GM10266 (cell line): Measurements from ENCODE around the gene ACTN1.
"Not testable (repeated sequence)": the region's sequence is repeated elsewhere in the genome, so short reads cannot be mapped to it uniquely, and the experiment has no call there.

ENCODE experiments used
- DNase-seq: peaks from one replicate; pipeline ENCODE4 v3.0.0; 2012; ENCODE audit errors: extremely low spot score
- TF ChIP-seq, protein P1 (sequence below): IDR thresholded peaks from 2 replicates; pipeline ENCODE4 v1.5.1; 2012; ENCODE audit warnings: mild to moderate bottlenecking, low read depth; ENCODE audit not compliant: control insufficient read depth, insufficient read depth; ENCODE audit errors: missing control alignments

ACTN1 gene

DNA sequence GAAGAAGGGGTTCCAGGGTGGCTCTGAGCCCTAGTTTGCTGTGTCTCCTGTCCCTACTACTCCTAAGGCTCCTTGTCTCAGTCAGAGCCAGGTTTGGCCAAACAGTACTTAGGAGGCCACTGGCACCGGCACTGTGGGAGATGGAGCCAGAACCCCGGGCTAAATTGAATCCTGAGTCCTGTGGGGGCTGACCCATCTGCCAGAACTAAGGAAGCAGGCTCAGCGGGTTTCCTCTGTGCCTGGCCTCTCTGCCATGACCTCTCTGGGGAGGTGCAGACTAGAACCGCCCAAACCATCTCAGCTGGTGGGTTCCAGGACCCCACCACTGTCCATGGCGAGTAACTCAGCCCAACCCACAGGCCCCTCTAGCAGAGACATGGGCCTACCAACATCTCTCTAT, 5.5 kb downstream of the ACTN1 start:
- DNase-seq, result no peak
- TF ChIP-seq, protein P1, sequence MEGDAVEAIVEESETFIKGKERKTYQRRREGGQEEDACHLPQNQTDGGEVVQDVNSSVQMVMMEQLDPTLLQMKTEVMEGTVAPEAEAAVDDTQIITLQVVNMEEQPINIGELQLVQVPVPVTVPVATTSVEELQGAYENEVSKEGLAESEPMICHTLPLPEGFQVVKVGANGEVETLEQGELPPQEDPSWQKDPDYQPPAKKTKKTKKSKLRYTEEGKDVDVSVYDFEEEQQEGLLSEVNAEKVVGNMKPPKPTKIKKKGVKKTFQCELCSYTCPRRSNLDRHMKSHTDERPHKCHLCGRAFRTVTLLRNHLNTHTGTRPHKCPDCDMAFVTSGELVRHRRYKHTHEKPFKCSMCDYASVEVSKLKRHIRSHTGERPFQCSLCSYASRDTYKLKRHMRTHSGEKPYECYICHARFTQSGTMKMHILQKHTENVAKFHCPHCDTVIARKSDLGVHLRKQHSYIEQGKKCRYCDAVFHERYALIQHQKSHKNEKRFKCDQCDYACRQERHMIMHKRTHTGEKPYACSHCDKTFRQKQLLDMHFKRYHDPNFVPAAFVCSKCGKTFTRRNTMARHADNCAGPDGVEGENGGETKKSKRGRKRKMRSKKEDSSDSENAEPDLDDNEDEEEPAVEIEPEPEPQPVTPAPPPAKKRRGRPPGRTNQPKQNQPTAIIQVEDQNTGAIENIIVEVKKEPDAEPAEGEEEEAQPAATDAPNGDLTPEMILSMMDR, result no peak

DNA sequence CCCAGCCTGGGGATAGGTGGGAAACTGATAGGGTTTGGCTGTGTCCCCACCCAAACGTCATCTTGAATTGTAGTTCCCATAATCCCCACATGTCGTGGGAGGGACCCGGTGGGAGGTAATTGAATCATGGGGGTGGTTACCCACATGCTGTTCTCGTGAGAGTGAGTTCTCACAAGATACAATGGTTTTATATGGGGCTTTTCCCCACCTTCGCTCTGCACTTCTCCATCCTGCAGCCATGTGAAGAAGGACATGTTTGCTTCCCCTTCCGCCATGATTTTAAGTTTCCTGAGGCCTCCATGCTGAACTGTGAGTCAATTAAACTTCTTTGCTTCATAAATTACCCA, 5.9 kb downstream of the ACTN1 start:
- DNase-seq, result not testable (repeated sequence)

DNA sequence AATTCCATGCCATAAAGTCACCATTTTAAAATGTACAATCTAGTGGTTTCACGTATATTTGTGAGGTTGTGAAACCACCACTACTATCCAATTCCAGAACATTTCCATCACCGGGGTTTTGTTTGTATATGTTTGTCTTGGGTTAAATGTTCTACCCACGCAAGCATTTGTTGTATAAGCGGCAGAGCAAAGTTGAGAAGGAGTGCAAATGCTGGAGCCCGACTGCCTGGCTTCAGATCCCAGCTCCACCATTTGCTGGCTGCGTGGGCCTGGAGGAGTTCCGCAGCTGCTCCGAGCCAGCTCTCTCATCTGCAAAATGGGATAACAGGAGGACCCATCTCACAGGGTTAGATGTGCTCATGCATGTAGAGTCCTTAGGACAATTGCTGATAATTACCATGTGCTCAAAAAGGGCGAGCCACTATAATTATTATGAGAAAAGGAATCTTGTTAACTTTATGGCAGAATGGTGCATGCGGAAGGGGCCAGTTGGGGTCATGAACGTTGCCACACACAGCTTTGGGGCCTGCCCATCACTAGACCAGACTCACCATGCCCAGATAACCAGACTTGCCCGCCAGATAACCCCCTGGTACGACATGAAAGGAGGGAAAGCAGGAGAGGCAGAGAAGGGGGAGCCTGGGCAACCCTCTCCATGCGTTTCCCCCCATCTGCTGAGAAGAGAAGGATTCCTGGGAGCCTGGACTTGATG, 6.4 kb downstream of the ACTN1 start:
- TF ChIP-seq, protein P1, result no peak
- no peak for DNase-seq

DNA sequence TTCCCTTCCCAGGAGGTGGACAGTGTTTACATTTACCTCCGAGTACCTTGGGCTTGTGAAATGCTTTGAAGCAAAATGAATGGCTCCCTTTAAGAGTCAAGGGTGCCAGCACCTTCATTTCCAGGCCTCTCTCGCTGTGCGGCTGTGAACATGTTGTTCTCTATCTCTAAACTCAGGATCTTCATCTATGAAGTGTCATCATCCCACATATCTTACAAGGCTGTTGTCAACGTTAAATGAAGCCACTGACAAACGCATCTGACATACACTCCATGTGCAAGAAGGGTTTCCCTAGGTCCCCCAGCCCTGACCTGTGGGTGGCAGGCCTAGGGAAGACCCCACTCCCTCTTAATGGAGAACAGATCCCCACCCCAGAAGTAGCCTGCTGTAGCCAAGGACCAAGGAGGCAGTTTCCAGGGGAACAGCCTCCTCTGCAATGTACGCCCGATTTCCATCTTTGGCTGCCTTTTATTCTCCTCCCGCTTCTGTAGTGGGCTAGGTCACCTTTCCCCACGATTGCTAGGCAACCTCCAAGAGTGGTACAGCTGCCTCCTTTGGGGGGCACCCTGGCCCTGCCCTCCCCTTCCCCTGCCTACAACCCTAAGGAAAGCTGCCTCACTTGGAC, 7.6 kb downstream of the ACTN1 start:
- TF ChIP-seq, protein P1, result no peak
- no peak for DNase-seq

DNA sequence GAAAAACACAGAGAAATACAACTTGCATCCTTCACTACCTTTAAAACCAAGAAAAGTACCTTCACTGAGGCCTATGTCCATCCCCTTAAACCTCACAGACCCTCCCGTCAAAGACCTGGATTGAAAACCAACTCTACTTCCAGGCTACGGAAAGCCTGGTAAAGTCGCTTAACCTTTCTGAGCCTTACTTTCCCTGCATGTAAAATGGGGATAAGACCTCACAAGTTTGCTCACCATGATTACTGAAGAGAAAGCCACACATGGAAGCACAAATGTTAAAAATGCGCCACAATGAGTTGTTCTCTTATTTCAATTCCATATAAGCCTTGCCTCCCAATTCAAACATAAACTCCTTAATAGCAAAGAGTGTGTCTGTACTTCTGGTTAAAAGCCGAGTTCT, 8.4 kb downstream of the ACTN1 start:
- DNase-seq, result no peak
- TF ChIP-seq, protein P1, result no peak

DNA sequence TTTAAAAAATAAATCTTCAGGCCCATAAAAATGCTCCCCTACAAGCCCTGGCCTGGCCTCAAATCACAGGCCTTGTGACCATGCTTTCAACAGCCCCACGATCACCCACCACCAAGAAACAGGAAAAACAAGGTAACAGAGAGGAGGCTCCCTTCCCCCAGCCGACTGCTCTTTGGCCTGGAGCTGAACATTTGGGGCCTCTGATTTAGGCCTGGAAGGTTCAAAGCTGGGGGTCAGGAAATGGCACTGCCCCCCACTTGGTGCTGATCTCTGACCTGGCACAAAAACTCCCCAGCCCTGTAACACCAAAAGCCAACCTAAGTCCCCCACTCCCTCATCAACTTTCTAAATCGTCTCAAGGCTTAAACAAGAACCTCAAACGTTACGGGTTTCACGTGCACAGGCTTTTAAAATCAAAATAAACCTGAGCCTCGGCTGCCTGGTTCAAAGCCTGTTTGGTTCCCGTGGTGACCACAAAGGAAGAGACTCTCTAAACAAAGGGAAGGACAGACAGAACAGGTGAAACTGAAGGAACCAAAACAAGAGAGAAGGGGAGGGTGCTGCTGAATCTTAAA, 9.0 kb downstream of the ACTN1 start:
- TF ChIP-seq, protein P1, result no peak
- DNase-seq, result no peak

DNA sequence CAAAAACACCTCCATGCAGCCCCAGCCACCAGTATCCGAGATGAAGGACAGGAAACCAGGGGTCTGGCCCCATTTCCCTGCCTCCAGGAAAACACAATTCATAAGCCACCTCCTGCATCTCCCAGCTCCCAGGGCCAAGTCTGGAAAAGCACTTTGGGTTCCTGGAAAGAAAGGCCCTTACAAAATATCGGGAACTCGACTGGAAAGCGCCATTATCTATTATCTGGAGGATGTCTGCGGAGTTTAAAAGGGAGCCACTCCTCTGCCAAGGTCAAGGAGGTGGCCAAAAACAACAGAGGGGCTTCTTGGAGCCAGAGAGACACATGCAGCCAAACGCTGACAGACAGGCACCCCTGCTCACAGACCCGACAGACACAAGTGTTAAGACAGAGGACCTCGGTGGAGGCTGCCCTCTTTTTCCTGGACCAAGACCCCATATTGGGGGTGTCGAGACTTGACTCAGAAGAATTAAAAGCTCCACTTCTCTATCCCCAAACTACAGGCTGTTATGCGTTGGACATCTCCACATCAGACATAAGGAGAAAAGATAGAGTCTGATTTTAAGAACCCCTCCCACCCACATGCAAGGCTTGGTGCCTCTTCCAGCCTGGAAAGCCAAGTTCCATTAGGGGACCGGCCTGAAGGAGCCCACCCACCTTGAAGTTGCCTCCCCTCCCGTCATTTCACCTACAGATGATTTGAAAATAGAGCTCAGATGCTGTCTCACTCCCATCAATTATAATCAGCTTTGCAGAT, 9.6 kb downstream of the ACTN1 start:
- no peak for DNase-seq
- TF ChIP-seq, protein P1, result no peak
